Suprapubic skin (tissue), 4 donors: ENCODE measurements around the gene MSRB1. TPM values are rescaled to one million over a fixed set of nuclear protein-coding genes. Genes with fewer than 3 reads are reported as not detected.

Source experiments
- DNase-seq, 2 donors: peaks; one replicate each; pipeline ENCODE4 v3.0.0-alpha.2; 2019; ENCODE audit warnings: low spot score in 2 of 2
- H3K27ac ChIP-seq: fragments of 200-600 bp; sonication (generic); one replicate; pipeline ENCODE4 v1.5.1; 2019
- H3K27me3 ChIP-seq: fragments of 200-600 bp; sonication (generic); one replicate; pipeline ENCODE4 v1.5.1; 2019
- H3K36me3 ChIP-seq: fragments of 200-600 bp; sonication (generic); one replicate; pipeline ENCODE4 v1.5.1; 2019
- H3K4me1 ChIP-seq: fragments of 200-600 bp; sonication (generic); one replicate; pipeline ENCODE4 v1.5.1; 2019
- H3K4me3 ChIP-seq: fragments of 200-600 bp; sonication (generic); one replicate; pipeline ENCODE4 v1.5.1; 2019; ENCODE audit warnings: mild to moderate bottlenecking
- H3K9me3 ChIP-seq: fragments of 200-600 bp; sonication (generic); one replicate; pipeline ENCODE4 v1.5.1; 2019
- CTCF ChIP-seq, 2 donors: fragments of 200-600 bp in 1 of 2; fragments of 450-650 bp in 1 of 2; sonication (generic) in 1 of 2; IDR thresholded peaks; one replicate each; pipeline ENCODE4 v1.5.1; 2016 to 2019; ENCODE audit warnings: antibody characterized with exemption in 2 of 2, mild to moderate bottlenecking in 1 of 2, moderate library complexity in 1 of 2
- EP300 ChIP-seq: sonication (generic); formaldehyde crosslinking; IDR thresholded peaks from one replicate; pipeline ENCODE4 v1.6.1; 2017; ENCODE audit warnings: antibody characterized with exemption
- POLR2A ChIP-seq, 2 donors: fragments of 450-650 bp; IDR thresholded peaks; one replicate each; pipeline ENCODE4 v1.6.1; 2017; ENCODE audit warnings: antibody characterized with exemption in 2 of 2, mild to moderate bottlenecking in 2 of 2, moderate library complexity in 2 of 2
- POLR2AphosphoS5 ChIP-seq, 3 donors: sonication (generic); formaldehyde crosslinking; IDR thresholded peaks; one replicate each; pipeline ENCODE4 v1.6.1; 2017; ENCODE audit warnings: antibody characterized with exemption in 3 of 3
- WGBS: methylation state at CpG from one replicate; pipeline ENCODE4 v1.1.5; 2018; 5-methylcytosine and 5-hydroxymethylcytosine counted together
- total RNA-seq, 4 donors: library from RNA; depleted of rRNA; stranded (reverse); fragments of >200 nt; gene quantifications; one replicate each; pipeline ENCODE4 v1.1.0, GENCODE V29; 2016

MSRB1 gene
- total RNA-seq, 4 donors from 2014 or later = 14.9 to 28.6 (median 23.5) TPM

- Histone ChIP-seq H3K27ac (peak overlapping the region; percentile 81), H3K36me3 (no peaks in the 10 kb centered on the region), H3K4me1 (peaks cover 63% of the 10 kb centered on the region), H3K9me3 (no peaks in the 10 kb centered on the region), H3K4me3 (peak overlapping the region; percentile 46), H3K27me3 (peaks cover 72% of the 10 kb centered on the region)
- DNase-seq = no peak
- no peak for TF ChIP-seq POLR2AphosphoS5 (IDR thresholded peaks at IDR 0.05)
- no peak for TF ChIP-seq EP300
- no peak for TF ChIP-seq CTCF (IDR thresholded peaks at IDR 0.05)
- no peak for TF ChIP-seq POLR2A (IDR thresholded peaks at IDR 0.05)
- 68% methylated on average over 14 of the region's 25 CpGs for WGBS
Observed at GRCh38 chr16:1915732-1916639, 27.0 kb downstream of the MSRB1 start.

GRCh38 chr16:1914988-1915387, 28.0 kb downstream of the MSRB1 start:
- H3K27me3 ChIP-seq = peaks cover 63% of the 10 kb centered on the region
- no peaks in the 10 kb centered on the region for H3K9me3 ChIP-seq
- peak overlapping the region; percentile 81 for H3K27ac ChIP-seq
- WGBS = 66% methylated on average over 7 of the region's 8 CpGs
- H3K36me3 ChIP-seq = no peaks in the 10 kb centered on the region
- no peak for DNase-seq
- TF ChIP-seq EP300 = no peak
- no peak for TF ChIP-seq CTCF (IDR thresholded peaks at IDR 0.05)
- TF ChIP-seq POLR2AphosphoS5 (IDR thresholded peaks at IDR 0.05) = no peak
- TF ChIP-seq POLR2A (IDR thresholded peaks at IDR 0.05) = no peak
- H3K4me3 ChIP-seq = no peak overlapping the region
- H3K4me1 ChIP-seq = peaks cover 65% of the 10 kb centered on the region

GRCh38 chr16:1914084-1914608, 28.9 kb downstream of the MSRB1 start:
- peak overlapping the region; percentile 10 for H3K4me3 ChIP-seq
- TF ChIP-seq POLR2AphosphoS5 (IDR thresholded peaks at IDR 0.05) (no peak), EP300 (no peak), CTCF (IDR thresholded peaks at IDR 0.05) (no peak), POLR2A (IDR thresholded peaks at IDR 0.05) (no peak)
- peaks cover 59% of the 10 kb centered on the region for H3K27me3 ChIP-seq
- peak overlapping the region; percentile 81 for H3K27ac ChIP-seq
- no peak for DNase-seq
- WGBS = 32% methylated on average over 3 of the region's 15 CpGs
- H3K36me3 ChIP-seq = no peaks in the 10 kb centered on the region
- no peaks in the 10 kb centered on the region for H3K9me3 ChIP-seq
- peaks cover 67% of the 10 kb centered on the region for H3K4me1 ChIP-seq

GRCh38 chr16:1913327-1914083, 29.5 kb downstream of the MSRB1 start:
- Histone ChIP-seq H3K36me3 (no peaks in the 10 kb centered on the region), H3K4me1 (peaks cover 61% of the 10 kb centered on the region), H3K4me3 (peak overlapping the region; percentile 10), H3K27ac (peak overlapping the region; percentile 81), H3K9me3 (no peaks in the 10 kb centered on the region), H3K27me3 (peaks cover 53% of the 10 kb centered on the region)
- TF ChIP-seq EP300 = no peak
- peak in 1 of 3 donors; percentile 12 for TF ChIP-seq POLR2AphosphoS5 (IDR thresholded peaks at IDR 0.05)
- WGBS = 44% methylated on average over 6 of the region's 21 CpGs
- no peak for DNase-seq

GRCh38 chr16:1912215-1912543, 30.8 kb downstream of the MSRB1 start:
- no peak for TF ChIP-seq POLR2A (IDR thresholded peaks at IDR 0.05)
- no peak for TF ChIP-seq POLR2AphosphoS5 (IDR thresholded peaks at IDR 0.05)
- TF ChIP-seq CTCF (IDR thresholded peaks at IDR 0.05) = no peak
- H3K36me3 ChIP-seq = no peaks in the 10 kb centered on the region
- H3K27ac ChIP-seq = peak overlapping the region; percentile 18
- peaks cover 53% of the 10 kb centered on the region for H3K4me1 ChIP-seq
- H3K27me3 ChIP-seq = peaks cover 52% of the 10 kb centered on the region
- H3K4me3 ChIP-seq = no peak overlapping the region
- 54% methylated on average over 3 of the region's 17 CpGs for WGBS
- DNase-seq = no peak
- H3K9me3 ChIP-seq = no peaks in the 10 kb centered on the region
